Measurements from ENCODE around the gene SLC6A9.

SLC6A9 gene

DNA sequence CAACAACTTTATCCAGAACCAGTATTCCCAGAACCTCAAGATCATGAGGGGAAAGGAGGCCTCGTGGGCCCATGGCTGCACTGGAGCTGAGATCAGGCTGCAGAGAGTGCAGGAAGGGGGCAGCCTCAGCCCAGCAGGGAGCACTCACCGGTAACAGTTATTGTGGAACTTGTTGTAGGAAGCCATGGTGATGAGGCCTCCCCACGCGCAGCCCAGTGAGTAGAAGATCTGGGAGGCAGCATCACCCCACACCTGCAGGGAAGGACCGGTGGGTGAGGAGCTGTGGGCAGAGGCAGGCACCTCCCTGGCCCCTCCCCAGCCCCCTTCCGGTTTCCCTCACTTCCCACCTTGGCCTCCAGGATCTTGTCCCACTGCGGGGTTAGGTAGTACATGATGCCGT lies 29.1 kb downstream of the SLC6A9 start:
- DNase-seq (ENCODE audit: low read depth in 2 of 2) = no peak

DNA sequence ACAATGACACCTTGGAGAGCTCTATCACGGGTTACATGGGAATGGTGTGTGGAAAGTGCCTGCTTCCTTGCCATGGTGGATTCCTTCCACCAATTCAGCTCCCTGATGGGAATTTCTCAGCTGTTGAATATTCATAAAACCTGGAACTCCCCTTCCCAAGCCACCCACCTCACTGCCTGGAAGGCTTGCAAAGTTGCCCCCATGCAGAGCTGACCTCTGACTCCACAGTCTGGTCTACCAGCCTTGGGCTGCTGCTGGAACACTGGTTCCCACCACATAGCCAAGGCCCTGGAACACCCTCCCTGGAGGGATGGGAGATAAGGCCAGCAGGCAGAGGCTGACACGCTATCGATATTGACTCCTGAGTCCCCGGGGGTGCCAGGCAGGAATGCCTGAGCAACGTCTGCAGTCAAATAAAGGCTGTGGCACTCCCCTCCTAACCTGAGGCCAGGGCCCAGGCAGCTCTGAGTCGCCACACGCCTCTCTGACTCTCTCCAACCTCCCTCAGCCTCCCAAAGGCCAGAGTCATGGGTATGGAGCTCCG lies 31.1 kb downstream of the SLC6A9 start:
- DNase-seq (ENCODE audit: low read depth in 2 of 2) = no peak

DNA sequence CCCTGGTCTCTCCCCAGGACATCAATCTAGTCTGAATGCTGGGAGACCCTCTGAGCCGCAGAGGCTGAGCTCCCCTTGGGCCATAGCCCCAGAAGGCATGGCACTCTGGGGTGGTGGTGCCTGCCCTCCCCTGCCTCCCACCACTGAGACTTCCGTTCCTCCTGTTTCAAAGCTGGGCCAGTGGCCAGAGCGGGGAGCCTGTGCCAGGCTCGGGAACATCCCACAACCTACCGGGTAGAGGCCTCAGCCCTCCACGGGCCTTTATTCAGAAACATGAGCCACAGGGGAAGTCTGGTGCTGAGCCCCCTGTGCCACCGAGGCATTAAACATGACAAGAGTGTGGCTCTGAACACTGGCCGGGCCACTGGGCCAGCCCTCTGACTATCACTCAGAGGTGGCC lies 31.8 kb downstream of the SLC6A9 start:
- DNase-seq (ENCODE audit: low read depth in 2 of 2) = no peak

DNA sequence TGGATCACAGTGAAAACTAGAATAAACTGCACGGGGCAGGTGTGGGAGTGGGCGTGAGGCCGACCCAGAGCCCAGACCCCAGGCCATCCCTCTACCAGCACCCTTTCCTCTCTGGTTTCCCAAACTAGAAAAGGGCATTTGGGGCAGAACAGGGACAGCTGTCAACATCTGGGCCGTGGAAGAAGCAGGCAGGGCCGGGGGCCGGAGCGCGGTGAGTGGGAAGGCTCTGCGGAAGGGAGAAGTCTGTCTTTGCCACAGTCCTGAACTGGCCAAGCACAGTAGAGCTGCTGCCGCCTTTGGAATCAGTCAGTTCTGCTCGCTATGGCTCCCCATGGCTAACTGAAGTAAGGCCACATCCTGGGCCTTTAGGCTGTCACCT lies 33.3 kb downstream of the SLC6A9 start:
- DNase-seq (ENCODE audit: low read depth in 2 of 2) = no peak

DNA sequence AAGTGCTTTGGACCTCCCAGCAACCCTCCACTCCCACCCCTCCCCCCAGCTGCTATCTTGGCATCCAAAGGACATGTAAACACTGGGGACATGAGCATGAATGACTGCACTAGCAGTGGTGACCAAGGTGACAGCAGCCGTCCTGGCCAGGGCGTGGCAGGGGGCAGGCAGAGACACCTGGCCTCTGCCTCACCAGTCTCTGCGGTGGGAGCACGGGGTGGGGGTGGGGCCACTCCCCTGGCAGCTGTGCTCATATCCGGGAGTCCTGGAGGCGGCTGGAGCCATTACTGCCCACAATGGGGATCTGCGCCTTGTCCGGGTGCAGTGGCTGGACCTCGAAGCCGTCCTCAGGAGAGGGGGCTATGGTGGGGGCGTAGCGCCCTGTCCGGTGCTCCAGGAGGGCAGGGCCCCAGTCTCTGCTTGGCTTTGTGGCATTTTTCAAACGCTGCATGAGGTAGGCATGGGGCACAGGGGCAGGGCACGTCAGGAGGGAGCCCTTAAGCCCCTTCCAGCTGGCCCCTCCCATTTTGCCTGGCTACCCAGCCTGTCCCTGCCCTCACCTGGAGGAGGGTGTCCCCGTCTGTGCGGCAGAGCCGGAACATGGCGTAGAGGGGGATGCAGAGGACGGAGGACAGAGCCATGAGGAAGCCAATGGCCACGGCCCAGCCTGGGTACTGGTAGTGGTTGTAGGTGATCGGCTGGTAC lies 33.8 kb downstream of the SLC6A9 start:
- DNase-seq (ENCODE audit: low read depth in 2 of 2) = no peak

DNA sequence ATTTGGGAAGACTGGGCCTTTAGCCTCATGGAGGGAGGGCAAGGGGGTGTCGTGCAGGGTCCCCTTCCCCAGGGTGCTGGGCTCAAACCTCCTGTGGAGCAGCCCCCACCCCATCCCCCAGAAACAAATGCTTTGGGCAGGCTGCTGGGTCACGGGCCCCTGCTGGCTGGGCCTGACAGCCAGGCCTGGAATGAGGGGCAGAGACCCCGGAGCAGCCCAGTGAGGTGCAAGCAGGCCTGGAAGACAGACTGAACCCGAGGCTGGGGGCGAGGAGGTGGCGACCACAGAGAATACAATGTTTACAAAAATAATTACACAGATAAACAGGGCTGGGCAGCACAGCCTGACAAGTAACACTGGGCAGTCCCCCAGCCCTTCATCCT lies 34.5 kb downstream of the SLC6A9 start:
- no peak for DNase-seq (ENCODE audit: low read depth in 2 of 2)

DNA sequence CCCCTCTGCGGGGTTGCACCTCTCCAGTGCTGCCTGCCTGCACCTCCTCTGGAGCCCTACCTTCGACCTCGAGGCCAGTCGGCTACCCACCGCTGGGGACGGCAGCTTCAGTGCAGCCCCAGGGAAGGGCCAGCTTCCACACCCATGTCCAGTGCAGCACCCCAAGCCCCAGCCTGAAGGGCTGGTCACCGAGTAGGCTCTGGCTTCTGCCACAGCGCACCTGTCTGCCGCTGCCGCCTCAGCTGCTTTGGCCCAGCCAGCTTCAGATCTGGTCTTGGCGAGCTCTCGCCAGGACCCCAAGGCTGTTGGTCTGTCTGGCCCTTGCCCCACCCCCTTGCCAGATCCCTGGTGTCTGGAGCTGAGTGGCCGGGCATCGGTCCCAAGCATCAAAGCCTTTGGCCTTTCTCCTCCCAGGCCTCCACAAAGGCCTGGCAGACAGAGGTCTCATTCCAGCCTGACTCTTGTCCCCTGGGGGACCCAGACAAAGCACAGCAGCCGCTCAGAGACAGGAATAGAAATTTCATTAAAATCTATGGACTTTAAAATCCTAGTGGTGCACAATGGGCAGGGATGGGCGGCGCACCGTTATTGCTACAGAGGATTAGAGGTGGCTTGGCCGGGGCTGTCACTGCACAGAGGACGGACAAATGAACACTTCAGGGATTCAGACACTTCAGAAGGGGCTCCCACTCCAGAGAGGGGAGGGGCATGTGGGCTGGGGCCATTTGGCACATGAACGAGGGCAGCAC lies 35.1 kb downstream of the SLC6A9 start:
- no peak for DNase-seq (ENCODE audit: low read depth in 2 of 2)

DNA sequence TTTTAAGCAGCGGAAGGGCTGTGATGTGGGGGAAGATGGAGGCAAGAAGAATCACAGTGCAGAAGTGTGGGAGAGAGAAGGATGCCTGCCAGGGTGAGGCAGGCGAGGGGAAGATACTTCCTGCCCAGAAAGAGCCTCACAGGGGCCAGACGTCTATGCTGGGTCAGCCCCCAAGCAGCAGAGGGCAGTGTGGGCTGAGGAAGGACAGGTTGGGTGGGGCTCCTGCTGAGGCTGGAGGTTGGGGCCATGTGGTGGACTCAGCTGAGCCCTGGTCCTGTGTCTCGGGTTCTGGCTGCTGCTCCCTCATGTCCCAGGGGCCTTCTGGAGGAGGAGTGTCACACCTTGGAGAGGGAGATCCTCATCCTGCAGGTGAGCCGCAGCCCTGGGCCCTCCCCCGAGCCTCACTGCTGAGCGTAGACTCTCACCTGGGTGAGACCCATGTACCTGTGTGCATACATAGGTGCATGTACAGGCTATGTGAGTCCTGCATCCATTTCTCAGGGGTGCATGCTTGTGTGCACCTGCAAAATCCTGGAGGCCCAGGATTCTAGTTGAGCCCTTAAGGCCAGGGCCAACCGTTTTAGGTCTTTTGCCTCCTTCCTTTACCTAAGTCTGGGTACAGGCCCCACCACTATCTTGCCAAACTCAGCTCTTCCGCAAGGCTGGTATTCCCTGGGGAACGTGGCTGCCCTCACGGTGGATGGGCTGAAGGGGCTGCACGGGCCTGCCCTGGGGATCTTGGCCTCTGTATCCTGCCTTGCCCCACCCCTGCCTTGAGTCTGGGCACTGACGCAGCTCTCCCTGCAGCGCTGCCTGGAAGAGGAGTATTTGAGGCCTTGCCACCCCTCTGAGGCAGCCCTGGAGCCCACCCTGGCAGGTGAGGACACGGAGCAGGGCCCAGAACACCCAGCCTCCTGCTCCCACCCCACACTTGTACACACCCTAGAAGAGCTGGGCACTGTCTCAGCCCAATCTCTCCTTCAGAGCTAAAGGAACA lies 36.2 kb downstream of the SLC6A9 start:
- DNase-seq (ENCODE audit: low read depth in 2 of 2) = no peak

DNA sequence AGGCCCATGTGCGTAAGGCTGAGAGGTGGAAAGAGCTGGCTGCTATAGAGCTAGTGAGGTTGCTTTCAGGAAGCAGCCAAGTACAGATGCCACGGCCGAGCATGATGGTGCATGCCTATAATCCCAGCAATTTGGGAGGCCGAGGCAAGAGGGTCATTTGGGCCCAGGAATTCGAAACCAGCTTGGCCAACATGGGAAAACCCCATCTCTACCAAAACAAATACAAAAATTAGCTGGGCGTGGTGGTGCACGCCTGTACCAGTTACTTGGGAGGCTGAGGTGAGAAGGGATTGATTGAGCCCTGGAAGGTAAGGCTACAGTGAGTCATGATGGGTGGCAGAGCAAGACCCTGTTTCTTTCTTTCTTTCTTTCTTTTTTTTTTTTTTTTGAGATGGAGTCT lies 37.2 kb downstream of the SLC6A9 start:
- DNase-seq (ENCODE audit: low read depth in 2 of 2) = no peak

DNA sequence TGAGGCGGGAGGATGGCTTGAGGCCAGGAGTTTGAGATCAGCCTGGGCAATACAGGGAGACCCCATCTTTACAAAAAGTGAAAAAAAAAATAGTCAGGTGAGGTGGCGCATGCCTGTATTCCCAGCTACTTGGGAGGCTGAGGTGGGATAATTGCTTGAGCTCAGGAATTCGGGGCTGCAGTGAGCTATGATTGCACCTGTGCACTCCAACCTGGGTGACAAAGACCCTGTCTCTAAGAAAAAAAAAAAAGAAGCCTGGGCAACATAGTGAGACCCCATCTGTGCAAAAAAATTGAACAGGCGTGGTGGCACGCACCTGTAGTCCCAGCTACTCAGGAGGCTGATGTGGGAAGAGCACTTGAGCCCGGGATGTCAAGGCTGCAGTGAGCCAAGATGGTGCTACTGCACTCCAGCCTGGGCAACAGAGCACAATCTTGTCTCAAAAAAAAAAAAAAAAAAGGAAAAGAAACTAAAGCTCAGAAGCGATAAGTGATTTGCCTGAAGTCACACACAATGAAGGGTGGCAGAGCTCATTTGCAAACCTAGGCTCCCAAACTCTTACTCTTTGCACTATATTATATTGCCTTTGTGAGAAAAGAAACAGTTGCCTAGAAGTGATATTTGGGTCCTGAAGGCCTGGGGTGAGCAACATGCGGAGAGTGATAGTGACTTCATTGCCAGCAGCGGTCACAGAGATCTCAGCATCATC lies 37.9 kb downstream of the SLC6A9 start:
- DNase-seq (ENCODE audit: low read depth in 2 of 2) = no peak

DNA sequence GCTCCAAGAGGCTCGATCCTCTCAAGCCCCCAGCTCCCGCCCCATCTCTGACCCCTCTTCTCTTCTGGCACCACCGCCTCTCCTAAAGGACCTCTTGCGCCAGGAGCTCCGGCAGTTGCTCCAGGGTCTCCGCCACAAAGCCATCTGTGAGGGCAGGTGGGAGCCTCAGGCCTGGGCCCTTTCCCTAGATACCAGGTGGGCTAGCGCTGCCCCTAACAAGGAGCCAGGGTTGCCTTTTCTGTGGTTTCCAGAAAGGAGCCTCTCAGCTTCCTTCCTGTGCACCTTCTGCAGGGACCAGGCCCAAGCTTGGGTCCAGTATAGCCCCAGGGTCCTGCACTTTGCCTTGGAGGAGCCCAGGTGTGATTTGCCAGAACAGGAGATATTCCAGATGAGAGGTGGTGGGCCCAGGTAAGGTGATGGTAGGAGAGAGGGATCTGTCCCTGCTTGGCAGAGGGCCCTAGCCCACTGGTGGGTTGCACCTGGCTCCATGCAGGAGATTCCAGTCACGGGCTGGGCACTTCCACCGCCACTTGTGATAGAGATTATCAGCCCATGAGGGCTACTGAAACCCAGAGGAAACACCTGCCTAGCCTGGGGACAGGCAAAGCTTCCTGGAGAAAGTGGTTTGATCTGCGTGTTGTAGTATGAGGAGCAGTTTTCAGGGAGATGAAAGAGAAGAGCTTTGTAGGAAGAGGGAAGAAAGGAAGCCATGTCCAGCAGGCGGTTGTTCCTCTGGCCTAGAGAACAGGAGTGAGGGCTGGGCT lies 38.8 kb downstream of the SLC6A9 start:
- no peak for DNase-seq (ENCODE audit: low read depth in 2 of 2)

DNA sequence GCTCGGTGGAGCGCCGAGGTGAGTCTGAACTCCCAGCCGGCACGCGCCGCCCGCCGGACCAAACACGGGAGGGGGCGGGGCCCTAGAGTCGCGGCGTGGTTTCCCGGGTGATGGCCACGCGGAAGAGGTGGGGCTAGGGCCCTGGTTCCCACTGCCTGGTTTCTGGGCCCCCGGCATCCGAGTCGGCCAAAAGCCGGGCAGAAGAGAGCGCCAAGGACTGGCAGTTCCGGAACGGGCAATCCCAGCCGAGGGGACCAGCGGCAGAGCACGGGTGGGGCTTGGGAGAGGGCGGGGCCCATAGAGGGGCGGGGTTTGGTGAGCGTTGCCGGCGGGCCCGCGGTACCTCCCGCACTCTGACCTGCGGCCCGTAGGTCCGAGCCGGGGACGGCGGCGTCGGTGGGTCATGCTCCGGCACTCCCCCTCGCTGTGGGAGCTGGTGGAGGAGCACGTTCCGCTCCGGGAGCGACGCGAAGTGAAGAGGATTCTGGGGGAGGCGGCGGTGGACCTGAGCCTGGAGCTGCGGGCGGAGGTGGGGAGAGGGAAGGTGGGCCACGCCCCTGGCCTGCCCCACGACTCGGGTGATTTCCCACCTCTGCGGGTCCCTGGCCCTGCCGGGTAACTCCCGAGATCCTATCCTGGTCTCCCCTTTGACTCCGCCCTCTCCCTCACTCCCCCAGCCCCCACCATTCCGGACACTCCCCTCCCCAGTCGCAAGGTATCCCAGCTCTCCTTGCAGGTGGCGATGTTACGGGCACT lies 39.6 kb downstream of the SLC6A9 start, which contains the start of gene CCDC24:
TSS of gene CCDC24 (plus strand) at position 124 of the 756 bp plus-strand sequence. CDS start at position 404, 280 bp downstream.
- peak; percentile 44 to 45 for DNase-seq (ENCODE audit: low read depth in 2 of 2)

DNA sequence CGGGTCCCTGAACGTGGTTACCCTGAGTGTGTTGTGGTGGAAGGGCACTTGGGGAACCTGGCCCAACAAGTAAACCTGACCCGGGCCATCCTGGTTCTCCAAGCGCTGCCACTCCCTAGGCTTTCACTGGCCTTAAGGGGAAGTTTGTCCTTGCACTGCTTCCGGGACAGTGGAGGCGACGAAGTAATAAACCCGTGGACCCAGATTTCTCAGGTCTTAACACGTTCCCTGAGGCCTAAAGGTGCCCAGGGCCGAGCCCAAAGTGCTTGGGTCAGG lies 40.1 kb downstream of the SLC6A9 start:
- DNase-seq (ENCODE audit: low read depth in 2 of 2) = no peak

DNA sequence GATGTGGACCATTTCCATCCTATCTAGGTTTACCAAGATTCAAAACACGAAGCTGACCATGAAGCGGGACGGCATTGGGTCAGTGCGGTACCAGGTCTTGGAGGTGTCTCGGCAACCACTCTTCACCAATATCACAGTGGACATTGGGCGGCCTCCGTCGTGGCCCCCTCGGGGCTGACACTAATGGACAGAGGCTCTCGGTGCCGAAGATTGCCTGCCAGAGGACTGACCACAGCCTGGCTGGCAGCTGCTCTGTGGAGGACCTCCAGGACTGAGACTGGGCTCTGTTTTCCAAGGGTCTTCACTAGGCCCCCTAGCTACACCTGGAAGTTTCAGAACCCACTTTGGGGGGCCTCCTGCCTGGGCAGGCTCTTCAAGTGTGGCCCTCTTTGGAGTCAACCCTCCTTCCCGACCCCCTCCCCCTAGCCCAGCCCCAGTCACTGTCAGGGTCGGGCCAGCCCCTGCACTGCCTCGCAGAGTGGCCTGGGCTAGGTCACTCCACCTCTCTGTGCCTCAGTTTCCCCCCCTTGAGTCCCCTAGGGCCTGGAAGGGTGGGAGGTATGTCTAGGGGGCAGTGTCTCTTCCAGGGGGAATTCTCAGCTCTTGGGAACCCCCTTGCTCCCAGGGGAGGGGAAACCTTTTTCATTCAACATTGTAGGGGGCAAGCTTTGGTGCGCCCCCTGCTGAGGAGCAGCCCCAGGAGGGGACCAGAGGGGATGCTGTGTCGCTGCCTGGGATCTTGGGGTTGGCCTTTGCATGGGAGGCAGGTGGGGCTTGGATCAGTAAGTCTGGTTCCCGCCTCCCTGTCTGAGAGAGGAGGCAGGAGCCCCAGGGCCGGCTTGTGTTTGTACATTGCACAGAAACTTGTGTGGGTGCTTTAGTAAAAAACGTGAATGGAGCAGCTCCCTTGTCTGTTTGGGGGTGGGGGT lies 40.7 kb downstream of the SLC6A9 start:
- DNase-seq (ENCODE audit: low read depth in 2 of 2) = no peak

DNA sequence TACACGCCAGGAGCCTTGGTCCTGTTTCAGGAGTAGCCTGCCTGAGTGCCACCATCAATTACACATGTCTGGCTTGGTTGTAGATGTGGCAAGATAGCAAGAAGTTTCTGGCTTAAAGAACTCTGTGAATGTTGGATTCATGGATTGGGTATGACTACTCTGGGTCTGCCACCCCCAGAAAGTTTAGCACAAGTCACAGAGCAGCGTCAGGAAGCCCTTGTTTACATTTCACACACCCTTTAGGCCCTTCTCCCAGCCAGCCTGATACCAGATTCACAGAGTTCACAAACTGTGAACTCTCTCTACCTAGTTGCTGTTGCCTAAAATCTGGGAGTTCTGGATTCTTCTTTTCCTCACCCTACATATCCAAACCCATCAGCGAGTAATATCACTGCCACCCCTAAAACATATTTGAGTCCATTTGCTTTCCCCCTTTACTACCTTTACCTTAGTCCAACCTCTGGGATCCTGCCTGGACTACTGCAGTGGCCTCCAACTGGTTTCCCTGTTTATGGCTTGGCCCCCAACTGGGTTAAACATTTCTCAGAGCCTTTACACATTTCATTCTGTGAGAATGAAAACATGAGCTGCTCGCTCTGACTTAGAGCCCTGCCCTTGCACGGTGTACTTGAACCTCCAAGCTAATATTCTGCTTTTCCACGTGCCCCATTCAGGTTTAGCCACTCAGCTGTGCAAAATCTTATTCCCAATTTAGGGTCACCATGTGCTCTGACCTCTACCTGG lies 43.9 kb downstream of the SLC6A9 start:
- no peak for DNase-seq (ENCODE audit: low read depth in 2 of 2)

DNA sequence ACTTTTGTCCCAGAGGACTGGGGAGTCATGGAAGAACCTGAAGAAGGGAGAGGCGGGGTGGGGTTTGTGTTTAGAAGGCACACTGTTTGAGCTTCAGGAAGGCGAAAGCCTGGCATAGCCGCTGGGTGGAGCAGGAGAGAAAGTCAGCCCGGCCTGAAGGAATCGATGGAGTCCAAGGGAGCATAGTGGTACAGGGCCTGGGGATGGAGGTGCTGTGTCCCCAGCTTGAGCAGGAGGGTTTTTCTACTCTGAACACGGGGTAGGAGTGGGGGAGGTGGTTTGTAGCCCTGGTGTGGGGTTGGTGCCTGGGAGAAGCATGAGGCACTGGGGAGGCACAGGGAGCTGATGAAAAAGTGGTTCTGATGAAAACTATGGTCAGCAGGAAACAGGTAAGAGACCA lies 44.5 kb downstream of the SLC6A9 start:
- DNase-seq (ENCODE audit: low read depth in 2 of 2) = no peak

DNA sequence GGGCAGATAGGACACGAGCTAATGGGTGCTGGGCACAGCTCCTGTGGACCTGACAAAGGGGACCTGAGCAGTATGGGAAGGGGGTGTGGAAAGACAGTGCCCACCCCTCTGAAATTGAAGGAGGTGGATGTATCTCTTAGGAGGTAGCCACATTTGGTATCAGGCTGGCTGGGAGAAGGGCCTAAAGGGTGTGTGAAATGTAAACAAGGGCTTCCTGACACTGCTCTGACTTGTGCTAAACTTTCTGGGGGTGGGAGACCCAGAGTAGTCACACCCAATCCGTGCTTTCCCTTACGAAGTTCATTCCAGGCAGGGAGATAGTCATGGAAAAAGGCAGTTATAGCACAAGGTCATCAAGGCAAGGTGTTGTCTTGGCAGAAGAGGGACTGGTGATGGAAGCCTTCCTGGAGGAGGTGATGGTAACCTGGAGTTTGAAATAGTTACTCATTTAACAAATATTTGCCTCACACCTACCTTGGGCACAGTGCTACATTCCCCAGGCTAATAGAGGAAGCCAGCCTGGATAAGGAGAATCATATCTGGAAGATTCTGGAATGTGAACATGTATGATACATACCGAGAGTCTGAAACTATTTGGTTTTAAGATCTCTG lies 45.2 kb downstream of the SLC6A9 start:
- DNase-seq (ENCODE audit: low read depth in 2 of 2) = no peak

DNA sequence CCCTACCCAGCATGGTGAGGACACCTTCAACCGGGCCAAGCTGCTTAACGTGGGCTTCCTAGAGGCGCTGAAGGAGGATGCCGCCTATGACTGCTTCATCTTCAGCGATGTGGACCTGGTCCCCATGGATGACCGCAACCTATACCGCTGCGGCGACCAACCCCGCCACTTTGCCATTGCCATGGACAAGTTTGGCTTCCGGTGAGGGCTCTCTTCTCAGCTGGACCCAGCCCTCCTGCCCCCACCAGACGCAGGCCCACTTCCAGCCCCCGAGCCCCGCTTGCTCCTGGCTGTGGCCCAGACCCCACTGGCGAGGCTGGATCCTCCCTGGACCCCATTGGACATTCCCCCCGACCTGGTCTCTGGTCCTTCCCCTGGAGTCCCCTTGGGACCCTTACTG lies 46.4 kb downstream of the SLC6A9 start:
- DNase-seq (ENCODE audit: low read depth in 2 of 2) = no peak
